Central memory CD8-positive, alpha-beta T cell (primary cell): ENCODE results near the gene DTNBP1.

Source experiments
- ATAC-seq: fragments of 150-1000 bp; cut with Tn5 transposase; replicated peaks from 2 replicates; pipeline ENCODE4 v1.10.0; 2022; ENCODE audit warnings: mild to moderate bottlenecking, moderate FRiP score, moderate number of reproducible peaks; ENCODE audit not compliant: poor library complexity, severe bottlenecking; ENCODE audit errors: extremely low read depth
- DNase-seq, 2 donors: peaks; one replicate each; pipeline ENCODE4 v3.0.0; 2021; ENCODE audit warnings: low spot score in 2 of 2
- H3K27ac Mint-ChIP-seq: one replicate; pipeline ENCODE4 v1.8.0; 2022; ENCODE audit warnings: low read depth, mild to moderate bottlenecking, moderate library complexity, mixed read lengths
- H3K27me3 Mint-ChIP-seq: one replicate; pipeline ENCODE4 v1.8.0; 2022; ENCODE audit warnings: mixed read lengths
- H3K36me3 Mint-ChIP-seq: one replicate; pipeline ENCODE4 v1.8.0; 2022; ENCODE audit warnings: mild to moderate bottlenecking, moderate library complexity, mixed read lengths; ENCODE audit not compliant: insufficient read depth
- H3K4me1 Mint-ChIP-seq: one replicate; pipeline ENCODE4 v1.8.0; 2022; ENCODE audit warnings: mixed read lengths
- H3K4me3 Mint-ChIP-seq: one replicate; pipeline ENCODE4 v1.8.0; 2022; ENCODE audit warnings: mild to moderate bottlenecking, moderate library complexity, mixed read lengths
- H3K9me3 Mint-ChIP-seq: one replicate; pipeline ENCODE4 v1.8.0; 2022; ENCODE audit warnings: mixed read lengths

The DTNBP1 gene

GRCh38 chr6:15516923-15517560, 145.8 kb downstream of the DTNBP1 start:
- H3K27ac Mint-ChIP-seq: no peak overlapping the region
- H3K4me1 Mint-ChIP-seq: peaks cover 15% of the 10 kb centered on the region
- H3K9me3 Mint-ChIP-seq: no peaks in the 10 kb centered on the region
- peaks cover 58% of the 10 kb centered on the region for H3K36me3 Mint-ChIP-seq
- DNase-seq: no peak
- no peak for ATAC-seq
- no peaks in the 10 kb centered on the region for H3K27me3 Mint-ChIP-seq
- no peak overlapping the region for H3K4me3 Mint-ChIP-seq

GRCh38 chr6:15516378-15516777, 146.4 kb downstream of the DTNBP1 start:
- Mint-ChIP-seq H3K9me3 (no peaks in the 10 kb centered on the region), H3K27ac (no peak overlapping the region), H3K27me3 (no peaks in the 10 kb centered on the region), H3K4me1 (peaks cover 13% of the 10 kb centered on the region), H3K4me3 (no peak overlapping the region), H3K36me3 (peaks cover 56% of the 10 kb centered on the region)
- ATAC-seq (no peak), DNase-seq (no peak)

GRCh38 chr6:15515660-15516375, 147.0 kb downstream of the DTNBP1 start:
- DNase-seq (no peak), ATAC-seq (no peak)
- no peaks in the 10 kb centered on the region for H3K9me3 Mint-ChIP-seq
- no peak overlapping the region for H3K4me3 Mint-ChIP-seq
- H3K4me1 Mint-ChIP-seq: peaks cover 13% of the 10 kb centered on the region
- H3K27ac Mint-ChIP-seq: peak overlapping the region; percentile 89
- H3K27me3 Mint-ChIP-seq: no peaks in the 10 kb centered on the region
- H3K36me3 Mint-ChIP-seq: peaks cover 53% of the 10 kb centered on the region

DNA sequence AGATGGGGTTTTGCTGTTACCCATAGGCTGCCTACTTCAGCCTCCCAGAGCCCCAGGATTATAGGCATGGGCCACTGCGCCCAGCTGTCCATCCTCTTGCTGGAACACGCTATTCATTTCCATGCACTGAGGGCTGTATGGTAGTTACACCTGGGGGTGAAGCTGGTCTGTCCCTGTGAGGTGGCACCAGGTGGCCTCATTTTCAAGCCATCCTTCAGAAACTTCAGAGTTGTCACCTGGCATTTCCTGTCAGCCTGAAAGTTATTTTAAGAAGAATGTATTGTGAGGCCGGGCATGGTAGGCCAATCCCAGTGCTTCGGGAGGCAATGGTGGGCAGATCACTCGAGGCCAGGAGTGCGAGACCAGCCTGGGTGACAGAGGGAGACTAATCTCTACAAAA, 147.6 kb downstream of the DTNBP1 start:
- peak overlapping the region; percentile 89 for H3K27ac Mint-ChIP-seq
- peaks cover 49% of the 10 kb centered on the region for H3K36me3 Mint-ChIP-seq
- ATAC-seq (no peak), DNase-seq (no peak)
- H3K27me3 Mint-ChIP-seq: no peaks in the 10 kb centered on the region
- peak overlapping the region; percentile 29 for H3K4me3 Mint-ChIP-seq
- H3K4me1 Mint-ChIP-seq: peaks cover 13% of the 10 kb centered on the region
- no peaks in the 10 kb centered on the region for H3K9me3 Mint-ChIP-seq

- no peaks in the 10 kb centered on the region for H3K9me3 Mint-ChIP-seq
- ATAC-seq (no peak), DNase-seq (no peak)
- H3K4me1 Mint-ChIP-seq: peaks cover 13% of the 10 kb centered on the region
- H3K27ac Mint-ChIP-seq: peak overlapping the region; percentile 89
- peaks cover 42% of the 10 kb centered on the region for H3K36me3 Mint-ChIP-seq
- H3K27me3 Mint-ChIP-seq: no peaks in the 10 kb centered on the region
- H3K4me3 Mint-ChIP-seq: no peak overlapping the region
Measured at GRCh38 chr6:15513801-15514711, 148.8 kb downstream of the DTNBP1 start.

DNA sequence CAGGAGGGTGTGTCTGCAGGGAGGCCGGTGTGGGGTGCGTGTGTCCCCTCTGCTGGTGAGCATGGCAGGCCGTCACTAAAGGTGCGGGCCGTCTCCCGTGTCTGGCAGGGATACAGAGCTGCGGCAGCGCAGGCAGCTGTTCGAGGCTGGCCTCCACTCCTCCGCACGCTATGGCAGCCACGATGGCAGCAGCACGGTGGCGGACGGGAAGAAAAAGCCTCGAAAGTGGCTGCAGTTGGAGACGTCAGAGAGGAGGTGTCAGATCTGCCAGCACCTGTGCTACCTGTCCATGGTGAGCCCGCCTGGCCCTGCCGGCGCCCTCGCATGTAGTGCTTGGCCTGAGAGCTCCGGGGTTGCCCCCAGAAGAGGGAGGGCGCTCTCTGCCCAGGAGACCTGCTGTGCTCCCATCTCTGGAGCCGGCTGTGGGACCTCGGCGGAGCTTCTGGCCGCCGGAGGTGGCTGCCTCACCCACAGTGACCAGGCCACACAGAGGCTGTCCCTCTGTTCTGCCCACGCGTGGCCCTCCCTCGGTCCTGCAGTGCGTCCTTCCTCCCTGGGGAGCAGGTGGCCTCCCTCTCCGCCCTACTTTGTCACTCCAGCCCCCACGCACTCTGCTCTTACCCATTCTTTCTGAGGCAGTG, 149.6 kb downstream of the DTNBP1 start:
- ATAC-seq: no peak

GRCh38 chr6:15512721-15513120, 150.1 kb downstream of the DTNBP1 start:
- Mint-ChIP-seq H3K27me3 (no peaks in the 10 kb centered on the region), H3K36me3 (peaks cover 47% of the 10 kb centered on the region), H3K27ac (no peak overlapping the region), H3K4me3 (no peak overlapping the region), H3K9me3 (no peaks in the 10 kb centered on the region), H3K4me1 (peaks cover 13% of the 10 kb centered on the region)
- no peak for DNase-seq
- no peak for ATAC-seq

More for the DNA sequence above, 149.6 kb downstream of the DTNBP1 start:
- Mint-ChIP-seq H3K4me1 (peaks cover 13% of the 10 kb centered on the region), H3K9me3 (no peaks in the 10 kb centered on the region), H3K4me3 (no peak overlapping the region), H3K27me3 (no peaks in the 10 kb centered on the region), H3K27ac (peak overlapping the region; percentile 89), H3K36me3 (peaks cover 49% of the 10 kb centered on the region)
- no peak for DNase-seq

DNA sequence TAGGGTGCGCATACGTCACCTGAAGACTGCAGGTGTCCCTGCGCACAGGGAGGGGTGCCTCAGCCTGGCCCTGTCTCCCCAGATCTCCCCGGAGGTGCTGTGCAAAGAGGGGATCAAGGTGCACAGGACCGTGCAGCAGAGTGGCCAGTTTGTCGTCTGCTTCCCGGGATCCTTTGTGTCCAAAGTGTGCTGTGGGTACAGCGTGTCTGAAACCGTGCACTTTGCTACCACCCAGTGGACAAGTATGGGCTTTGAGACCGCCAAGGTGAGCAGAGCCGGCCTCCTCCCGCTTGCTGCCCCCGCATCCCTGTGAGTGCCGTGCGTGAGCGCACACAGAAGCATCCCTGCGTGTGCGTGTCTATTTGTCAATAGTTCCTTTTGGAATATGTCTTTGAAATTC, 150.7 kb downstream of the DTNBP1 start:
- Mint-ChIP-seq H3K9me3 (no peaks in the 10 kb centered on the region), H3K4me3 (no peak overlapping the region), H3K4me1 (peaks cover 13% of the 10 kb centered on the region), H3K27ac (no peak overlapping the region), H3K27me3 (no peaks in the 10 kb centered on the region), H3K36me3 (peaks cover 52% of the 10 kb centered on the region)
- DNase-seq: no peak
- ATAC-seq: no peak

DNA sequence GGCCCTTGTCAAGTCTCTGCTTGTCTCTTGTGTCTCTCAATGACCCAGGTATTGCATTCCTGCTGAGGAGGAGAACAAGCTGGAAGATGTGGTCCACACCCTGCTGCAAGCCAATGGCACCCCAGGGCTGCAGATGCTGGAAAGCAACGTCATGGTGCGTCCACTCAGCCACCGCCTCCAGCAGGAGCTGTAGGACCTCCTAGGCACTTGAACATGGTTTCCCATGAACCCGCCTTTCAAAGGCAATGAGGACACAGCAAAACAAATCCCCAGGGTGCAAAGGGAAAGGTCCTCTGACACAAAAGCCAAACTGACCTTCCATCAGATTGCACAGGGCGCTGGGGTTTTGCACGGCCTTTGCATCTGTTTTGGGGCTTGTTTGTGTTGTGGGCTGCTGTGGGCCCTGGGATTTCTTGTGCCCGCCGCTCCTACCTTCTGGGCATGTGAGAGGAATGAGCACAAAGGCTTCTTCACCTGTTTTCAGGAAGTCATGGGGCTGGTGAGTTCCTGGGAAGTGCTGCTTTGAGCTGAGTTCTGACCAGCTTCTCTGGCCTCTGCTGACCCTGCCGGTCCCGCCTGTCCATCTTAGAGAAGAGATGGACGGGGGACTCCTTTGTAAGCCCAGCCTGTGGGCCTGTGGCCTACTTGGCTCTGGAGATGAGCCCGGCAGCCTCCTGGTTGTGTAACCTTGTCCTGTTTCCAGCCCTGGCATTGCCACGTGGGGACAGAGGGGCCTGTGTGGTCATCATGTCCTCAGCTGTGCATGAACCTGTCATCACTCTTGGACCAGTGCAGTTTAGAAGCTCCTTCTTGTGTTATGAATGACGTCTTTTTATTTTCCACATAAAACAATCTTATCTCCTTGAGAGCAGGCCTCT, 151.3 kb downstream of the DTNBP1 start:
- Mint-ChIP-seq H3K4me1 (peaks cover 13% of the 10 kb centered on the region), H3K27ac (peak overlapping the region; percentile 81)

DNA sequence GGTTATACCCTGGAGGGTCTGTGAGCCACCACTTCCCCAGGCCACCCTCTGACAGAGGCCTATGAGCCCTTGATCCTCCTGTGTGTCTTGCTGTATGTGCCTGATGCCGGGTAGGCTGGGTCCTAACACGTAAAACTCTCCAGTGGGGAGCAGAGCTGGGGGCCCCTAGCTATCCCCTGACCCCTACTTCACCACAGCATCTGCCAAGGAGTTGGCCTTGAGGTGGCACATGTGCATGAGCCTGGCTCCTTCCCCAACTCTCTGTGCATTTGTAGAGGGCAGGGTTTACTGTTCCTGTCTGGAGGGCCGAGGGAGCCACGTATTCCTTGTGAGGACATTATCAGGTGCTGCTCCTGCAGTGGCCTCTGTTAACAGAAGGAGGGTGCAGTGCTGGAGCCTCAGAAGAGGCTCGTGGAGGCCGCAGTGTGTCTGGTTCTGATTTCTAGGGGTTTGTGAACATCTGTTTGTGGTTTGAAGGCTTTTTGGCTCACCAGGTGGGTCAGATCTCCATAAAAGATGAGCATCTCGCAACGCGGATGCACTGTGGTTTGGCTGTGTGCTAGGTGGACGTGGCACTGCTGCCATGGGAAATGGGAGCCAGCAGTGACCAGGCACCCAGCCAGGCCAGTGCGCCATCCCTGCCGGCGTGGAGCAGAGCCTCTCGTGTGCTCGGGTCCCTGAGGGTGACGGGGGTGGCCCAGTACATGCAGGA, 152.1 kb downstream of the DTNBP1 start:
- Mint-ChIP-seq H3K36me3 (peaks cover 44% of the 10 kb centered on the region), H3K4me3 (no peak overlapping the region), H3K9me3 (no peaks in the 10 kb centered on the region), H3K27ac (peak overlapping the region; percentile 81), H3K4me1 (peaks cover 13% of the 10 kb centered on the region), H3K27me3 (no peaks in the 10 kb centered on the region)
- DNase-seq (no peak), ATAC-seq (no peak)

More for the DNA sequence above, 151.3 kb downstream of the DTNBP1 start:
- no peaks in the 10 kb centered on the region for H3K27me3 Mint-ChIP-seq
- no peak for DNase-seq
- H3K4me3 Mint-ChIP-seq: no peak overlapping the region
- no peaks in the 10 kb centered on the region for H3K9me3 Mint-ChIP-seq
- ATAC-seq: no peak
- peaks cover 49% of the 10 kb centered on the region for H3K36me3 Mint-ChIP-seq

DNA sequence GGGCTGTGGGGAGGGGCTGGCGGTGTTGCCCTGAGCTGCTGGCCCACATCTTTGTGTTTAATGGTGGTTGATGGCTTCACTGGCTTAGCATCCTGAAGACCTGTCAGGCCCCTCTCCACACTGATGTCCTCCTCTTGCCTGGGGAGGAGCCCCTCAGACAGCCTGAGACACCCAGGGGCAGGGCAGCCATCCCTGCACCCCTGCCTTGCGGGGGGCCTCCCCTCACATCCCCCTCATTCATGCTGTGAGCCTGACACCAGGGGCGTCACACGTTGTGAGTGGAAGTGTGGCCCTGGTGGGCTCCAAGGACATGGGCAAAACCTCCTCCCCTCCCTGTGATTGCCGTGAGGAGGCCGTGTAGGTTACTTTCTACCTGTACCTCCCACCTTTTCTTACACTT, 152.7 kb downstream of the DTNBP1 start:
- Mint-ChIP-seq H3K36me3 (peaks cover 46% of the 10 kb centered on the region), H3K27ac (peak overlapping the region; percentile 81)
- ATAC-seq: no peak

More for the DNA sequence above, 152.7 kb downstream of the DTNBP1 start:
- peaks cover 13% of the 10 kb centered on the region for H3K4me1 Mint-ChIP-seq
- no peaks in the 10 kb centered on the region for H3K9me3 Mint-ChIP-seq
- H3K4me3 Mint-ChIP-seq: no peak overlapping the region
- DNase-seq: no peak
- H3K27me3 Mint-ChIP-seq: no peaks in the 10 kb centered on the region
